Activated naive CD8-positive, alpha-beta T cell treated with anti-CD3 and anti-CD28 coated beads, Interleukin-2, amount 10 ng/mL, durations not matched to agents 7 days and 5 days (primary cell): ENCODE measurements around the gene C6orf89. TPM values are rescaled to one million over a fixed set of nuclear protein-coding genes. Genes with fewer than 3 reads are reported as not detected.
"Not testable (repeated sequence)": the region's sequence is repeated elsewhere in the genome, so short reads cannot be mapped to it uniquely, and the experiment has no call there.

Experiments
- ATAC-seq: fragments of 150-1000 bp; cut with Tn5 transposase; one replicate; pipeline ENCODE4 v1.10.0; 2021; ENCODE audit warnings: low read depth, moderate library complexity
- POLR2A ChIA-PET: fragments of 350-600 bp; sonication (Branson Sonifier 250); formaldehyde crosslinking; loops from one replicate; lab custom pipeline; 2021; ENCODE audit warnings: antibody characterized with exemption; lab: Charles Lee
- DNase-seq: peaks from one replicate; pipeline ENCODE4 v3.0.0; 2021
- H3K27ac Mint-ChIP-seq: one replicate; pipeline ENCODE4 v1.8.0; 2022; ENCODE audit warnings: mild to moderate bottlenecking, mixed read lengths
- H3K27me3 Mint-ChIP-seq: one replicate; pipeline ENCODE4 v1.8.0; 2022; ENCODE audit warnings: mild to moderate bottlenecking, moderate library complexity, mixed read lengths
- H3K36me3 Mint-ChIP-seq: one replicate; pipeline ENCODE4 v1.8.0; 2021; ENCODE audit warnings: mild to moderate bottlenecking, mixed read lengths
- H3K4me1 Mint-ChIP-seq: one replicate; pipeline ENCODE4 v1.8.0; 2021; ENCODE audit warnings: mixed read lengths
- H3K4me3 Mint-ChIP-seq: one replicate; pipeline ENCODE4 v1.8.0; 2022; ENCODE audit warnings: mild to moderate bottlenecking, moderate library complexity, mixed read lengths
- H3K9me3 Mint-ChIP-seq: one replicate; pipeline ENCODE4 v1.8.0; 2021; ENCODE audit warnings: mixed read lengths
- total RNA-seq, 2 experiments: library from RNA; stranded (reverse); gene quantifications; one replicate each; pipeline ENCODE4 v1.2.3, GENCODE V29; 2021

Gene C6orf89
- total RNA-seq, 2 experiments from 2014 or later: 45.3 to 46.0 TPM

DNA sequence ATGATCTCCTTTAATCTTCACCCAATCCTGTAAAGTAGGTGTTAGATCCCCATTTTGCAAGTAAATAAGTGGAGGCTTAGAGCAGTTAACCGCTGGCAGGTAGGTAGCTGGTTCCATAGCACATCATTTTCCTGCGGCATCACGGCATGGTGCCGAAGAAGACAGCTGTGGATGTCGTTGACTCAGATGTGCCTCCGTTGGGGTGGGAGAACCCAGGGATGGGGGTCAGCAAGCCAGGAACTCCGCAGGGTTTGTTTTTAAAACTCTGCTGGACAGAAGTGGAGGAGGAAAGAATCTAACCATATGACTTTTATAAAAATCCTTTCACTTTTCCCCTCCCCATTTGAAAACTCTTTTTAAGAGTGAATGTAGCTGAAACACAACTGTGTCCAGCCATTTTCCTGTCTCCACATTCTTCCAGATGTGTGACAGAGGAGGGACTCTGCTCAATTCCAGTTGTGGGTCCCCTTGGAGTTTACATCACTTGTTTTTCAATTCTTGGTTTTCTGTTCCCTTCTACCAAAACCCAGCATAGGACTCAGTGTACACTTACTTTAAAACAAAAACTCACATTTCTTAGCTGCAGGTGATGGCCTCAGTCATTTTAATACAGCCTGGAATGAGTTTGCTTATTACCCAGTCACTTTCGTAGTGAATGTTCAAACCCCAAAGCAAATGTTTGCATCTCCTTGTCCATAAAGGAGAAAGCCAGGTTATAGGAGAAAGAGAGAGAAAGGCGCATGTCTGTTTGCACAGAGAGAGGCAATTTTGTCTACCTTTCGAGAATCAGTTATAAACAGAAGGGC lies 41.2 kb downstream of the C6orf89 start:
- Mint-ChIP-seq H3K4me3 (no peak overlapping the region), H3K4me1 (peaks cover 17% of the 10 kb centered on the region), H3K27ac (no peak overlapping the region), H3K27me3 (no peaks in the 10 kb centered on the region), H3K9me3 (no peaks in the 10 kb centered on the region), H3K36me3 (peaks cover 5% of the 10 kb centered on the region)
- ATAC-seq: no peak
- POLR2A ChIA-PET: interaction anchor here (0.8 kb wide), 1 partner anchor 13 kb away, joined by 3 read pairs; no protein-coding TSS in a partner anchor
- DNase-seq: no peak

DNA sequence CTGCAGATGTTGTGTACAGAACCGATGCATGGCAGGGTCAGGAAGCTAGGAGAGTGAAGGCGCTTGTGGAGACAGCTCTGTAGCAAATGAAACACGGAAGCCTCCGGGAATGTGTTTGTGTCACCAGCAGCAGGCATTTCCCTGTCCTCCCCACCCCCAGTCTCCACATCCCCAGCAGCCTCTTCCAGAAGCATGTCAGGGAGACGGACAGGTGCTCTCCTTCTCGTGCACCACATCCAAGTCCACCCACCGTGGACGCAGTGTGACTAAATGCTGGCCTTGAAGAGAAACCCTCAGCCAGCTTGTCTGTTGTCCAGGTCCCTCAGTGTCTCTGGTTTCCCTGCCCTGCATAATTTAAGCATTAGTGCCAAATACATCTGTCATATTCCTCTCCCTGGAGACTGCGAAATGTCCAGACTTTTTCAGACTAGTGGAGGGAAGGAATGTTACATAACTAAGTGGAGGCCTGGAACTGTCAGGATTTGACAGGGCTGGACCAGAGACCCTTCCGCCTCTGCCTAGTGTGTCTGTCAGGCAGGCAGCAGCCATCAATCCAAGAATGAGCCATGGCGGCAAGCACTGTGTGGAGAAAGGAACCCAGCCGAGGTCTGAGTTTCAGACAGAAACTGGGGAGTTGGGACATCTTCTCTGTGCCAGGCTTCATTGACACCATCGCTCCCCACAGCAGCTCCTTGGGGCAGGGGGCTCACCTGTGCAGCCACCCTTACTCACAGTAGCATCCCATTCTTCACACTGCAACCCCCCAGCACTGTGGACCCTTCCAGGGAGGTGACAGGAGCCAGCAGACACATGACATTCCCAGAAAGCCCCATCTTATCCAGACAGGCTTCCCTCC lies 42.2 kb downstream of the C6orf89 start:
- H3K36me3 Mint-ChIP-seq: peaks cover 6% of the 10 kb centered on the region
- DNase-seq (no peak), ATAC-seq (no peak)
- no peaks in the 10 kb centered on the region for H3K27me3 Mint-ChIP-seq
- no peak overlapping the region for H3K4me3 Mint-ChIP-seq
- POLR2A ChIA-PET: no interaction called here
- H3K4me1 Mint-ChIP-seq: peaks cover 17% of the 10 kb centered on the region
- no peak overlapping the region for H3K27ac Mint-ChIP-seq
- H3K9me3 Mint-ChIP-seq: no peaks in the 10 kb centered on the region

DNA sequence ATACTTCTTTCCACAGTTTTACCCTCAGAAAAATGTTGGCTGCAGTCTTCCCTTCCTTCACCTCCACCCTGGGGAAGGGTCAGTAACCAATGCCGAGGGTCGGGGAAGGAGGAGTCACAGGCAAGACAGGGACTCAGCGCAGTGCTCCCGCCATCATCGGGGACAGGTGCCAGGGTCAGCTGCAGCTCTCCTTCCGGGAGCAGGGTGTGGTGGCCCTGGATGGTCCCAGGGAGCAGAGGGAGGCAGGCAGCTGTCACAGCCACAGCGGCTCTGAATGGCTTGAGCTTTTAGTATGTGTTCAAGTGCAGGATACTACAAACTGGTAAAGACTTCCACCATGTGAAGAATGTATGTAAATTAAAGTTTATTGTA lies 42.8 kb downstream of the C6orf89 start:
- H3K36me3 Mint-ChIP-seq: peaks cover 6% of the 10 kb centered on the region
- no peak overlapping the region for H3K4me3 Mint-ChIP-seq
- no peaks in the 10 kb centered on the region for H3K9me3 Mint-ChIP-seq
- DNase-seq (no peak), ATAC-seq (no peak)
- POLR2A ChIA-PET: no interaction called here
- no peaks in the 10 kb centered on the region for H3K27me3 Mint-ChIP-seq
- peaks cover 17% of the 10 kb centered on the region for H3K4me1 Mint-ChIP-seq
- H3K27ac Mint-ChIP-seq: no peak overlapping the region

DNA sequence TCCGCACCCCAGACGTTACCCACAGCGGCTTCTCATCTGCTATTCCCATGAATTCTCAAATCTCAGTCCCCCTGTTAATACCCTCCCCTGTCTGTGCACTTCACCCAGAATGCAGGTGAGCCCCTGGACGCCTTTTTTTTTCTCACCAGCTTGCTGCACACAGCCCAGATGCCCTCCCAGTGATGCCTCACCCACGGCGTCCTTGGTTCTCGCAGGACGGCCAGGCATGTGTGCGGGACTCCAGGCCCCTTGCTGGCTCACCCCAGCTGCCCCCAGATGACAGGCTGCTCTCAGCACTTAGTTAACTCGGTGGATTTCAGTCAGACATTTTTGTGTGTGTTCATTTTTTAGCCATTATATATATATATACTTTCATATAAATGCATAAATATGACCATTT lies 43.4 kb downstream of the C6orf89 start:
- Mint-ChIP-seq H3K36me3 (peaks cover 6% of the 10 kb centered on the region), H3K9me3 (no peaks in the 10 kb centered on the region), H3K27ac (no peak overlapping the region), H3K4me1 (peaks cover 17% of the 10 kb centered on the region), H3K4me3 (no peak overlapping the region), H3K27me3 (no peaks in the 10 kb centered on the region)
- DNase-seq (no peak), ATAC-seq (no peak)
- POLR2A ChIA-PET: no interaction called here

DNA sequence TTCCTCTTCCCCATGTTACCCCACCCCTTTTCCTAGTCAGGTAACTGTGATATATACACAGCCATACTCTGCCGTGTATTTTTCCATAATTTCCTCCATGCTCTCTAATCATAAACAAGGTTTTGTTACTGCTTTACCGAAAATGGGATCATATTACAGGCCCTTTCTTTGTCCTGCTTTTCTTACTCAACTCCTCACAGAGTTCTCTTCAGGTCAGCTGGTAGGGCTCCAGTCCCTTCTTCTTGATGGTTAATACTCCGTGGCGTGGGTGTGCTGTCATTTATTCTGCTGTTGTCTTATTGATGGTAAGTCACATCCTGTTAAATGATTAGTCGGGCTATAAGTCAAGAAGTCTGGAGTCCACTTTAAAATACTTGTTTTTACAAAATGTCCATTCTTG lies 43.9 kb downstream of the C6orf89 start:
- DNase-seq (no peak), ATAC-seq (no peak)
- no peak overlapping the region for H3K27ac Mint-ChIP-seq
- H3K27me3 Mint-ChIP-seq: no peaks in the 10 kb centered on the region
- H3K36me3 Mint-ChIP-seq: peaks cover 6% of the 10 kb centered on the region
- H3K4me3 Mint-ChIP-seq: no peak overlapping the region
- peaks cover 13% of the 10 kb centered on the region for H3K4me1 Mint-ChIP-seq
- H3K9me3 Mint-ChIP-seq: no peaks in the 10 kb centered on the region
- POLR2A ChIA-PET: no interaction called here

DNA sequence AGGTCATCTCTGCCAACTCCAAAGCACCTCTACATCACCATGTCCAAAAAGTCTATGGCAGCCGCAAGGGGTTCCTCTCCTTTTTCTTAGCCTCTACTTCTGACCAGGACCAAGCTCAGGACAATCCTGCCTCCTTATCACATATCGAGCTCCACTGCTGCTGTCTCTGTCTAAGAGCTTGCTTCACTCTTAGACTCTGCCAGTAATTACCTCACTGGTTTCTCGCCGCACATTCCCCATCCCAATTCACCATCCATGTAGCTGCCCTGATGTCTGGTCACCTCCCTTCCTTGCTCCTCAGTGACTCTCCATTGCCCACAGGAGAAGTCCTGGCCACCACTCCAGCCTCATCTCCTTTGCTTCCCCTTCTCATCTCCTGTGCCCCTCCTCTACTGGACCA lies 44.7 kb downstream of the C6orf89 start:
- Mint-ChIP-seq H3K4me3 (no peak overlapping the region), H3K4me1 (peaks cover 9% of the 10 kb centered on the region), H3K27me3 (peaks cover 4% of the 10 kb centered on the region), H3K9me3 (no peaks in the 10 kb centered on the region), H3K36me3 (peaks cover 3% of the 10 kb centered on the region), H3K27ac (no peak overlapping the region)
- ATAC-seq (no peak), DNase-seq (no peak)
- POLR2A ChIA-PET: no interaction called here

DNA sequence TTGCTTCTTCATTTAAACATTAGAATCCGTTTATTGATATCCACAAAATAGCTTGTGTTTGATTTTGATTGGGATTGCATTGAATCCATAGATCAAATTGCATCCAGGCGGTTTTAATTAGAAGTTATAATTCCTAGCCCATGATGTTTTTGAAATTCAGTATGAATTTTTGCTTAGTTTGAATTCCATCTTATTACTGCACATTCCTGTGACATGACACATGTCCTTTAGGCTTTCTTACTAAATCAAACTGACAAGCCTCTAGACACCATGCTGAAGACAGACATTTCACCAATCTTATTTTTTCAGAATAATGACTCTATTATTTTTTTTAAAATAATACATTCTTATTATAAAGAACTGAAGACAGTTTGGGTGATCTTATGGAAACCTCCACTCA lies 47.4 kb downstream of the C6orf89 start:
- H3K4me1 Mint-ChIP-seq: peaks cover 5% of the 10 kb centered on the region
- no peak overlapping the region for H3K4me3 Mint-ChIP-seq
- no peak for ATAC-seq
- POLR2A ChIA-PET: no interaction called here
- no peaks in the 10 kb centered on the region for H3K9me3 Mint-ChIP-seq
- no peak for DNase-seq
- no peak overlapping the region for H3K27ac Mint-ChIP-seq
- peaks cover 1% of the 10 kb centered on the region for H3K36me3 Mint-ChIP-seq
- peaks cover 13% of the 10 kb centered on the region for H3K27me3 Mint-ChIP-seq

DNA sequence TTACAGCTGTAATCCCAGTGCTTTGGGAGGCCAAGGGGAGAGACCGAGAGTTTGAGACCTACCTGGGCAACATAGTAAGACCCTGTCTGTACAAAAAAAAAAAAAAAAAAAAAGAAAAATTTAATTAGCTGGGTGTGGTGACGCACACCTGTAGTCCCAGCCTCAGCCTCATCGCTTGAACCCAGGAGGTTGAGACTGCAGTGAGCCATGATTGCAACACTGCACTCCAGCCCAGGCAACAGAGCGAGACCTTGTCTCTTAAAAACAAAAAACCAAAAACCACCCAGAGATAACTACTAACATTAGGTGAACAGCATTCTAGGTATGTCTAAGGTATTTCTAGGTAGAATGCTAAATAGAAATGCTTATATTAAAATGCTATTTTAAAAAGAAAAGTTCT lies 47.8 kb downstream of the C6orf89 start:
- POLR2A ChIA-PET: no interaction called here
- peaks cover 1% of the 10 kb centered on the region for H3K36me3 Mint-ChIP-seq
- no peak overlapping the region for H3K27ac Mint-ChIP-seq
- peaks cover 5% of the 10 kb centered on the region for H3K4me1 Mint-ChIP-seq
- H3K9me3 Mint-ChIP-seq: no peaks in the 10 kb centered on the region
- no peak overlapping the region for H3K4me3 Mint-ChIP-seq
- H3K27me3 Mint-ChIP-seq: peaks cover 13% of the 10 kb centered on the region
- DNase-seq (no peak), ATAC-seq (no peak)

DNA sequence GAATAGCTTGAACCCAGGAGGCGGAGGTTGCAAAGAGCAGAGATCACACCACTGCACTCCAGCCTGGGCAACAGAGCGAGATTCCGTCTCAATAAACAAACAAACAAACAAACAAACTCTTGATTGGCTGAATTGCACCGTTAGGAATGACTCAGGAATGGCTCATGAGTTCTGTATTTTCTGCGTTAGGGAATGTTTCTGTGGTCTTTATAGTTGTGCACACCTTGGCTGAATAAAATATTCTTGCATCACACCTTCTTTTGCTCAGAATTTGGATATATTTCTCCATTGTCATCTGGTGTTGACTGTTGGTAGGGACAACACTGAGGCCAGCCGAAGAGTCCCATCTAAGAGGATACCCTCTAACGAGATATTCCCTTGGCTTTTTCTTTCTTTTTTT lies 49.1 kb downstream of the C6orf89 start:
- peaks cover 14% of the 10 kb centered on the region for H3K27me3 Mint-ChIP-seq
- ATAC-seq (no peak), DNase-seq (no peak)
- peaks cover 5% of the 10 kb centered on the region for H3K4me1 Mint-ChIP-seq
- no peaks in the 10 kb centered on the region for H3K9me3 Mint-ChIP-seq
- H3K36me3 Mint-ChIP-seq: peaks cover 1% of the 10 kb centered on the region
- no peak overlapping the region for H3K4me3 Mint-ChIP-seq
- H3K27ac Mint-ChIP-seq: no peak overlapping the region
- POLR2A ChIA-PET: no interaction called here

DNA sequence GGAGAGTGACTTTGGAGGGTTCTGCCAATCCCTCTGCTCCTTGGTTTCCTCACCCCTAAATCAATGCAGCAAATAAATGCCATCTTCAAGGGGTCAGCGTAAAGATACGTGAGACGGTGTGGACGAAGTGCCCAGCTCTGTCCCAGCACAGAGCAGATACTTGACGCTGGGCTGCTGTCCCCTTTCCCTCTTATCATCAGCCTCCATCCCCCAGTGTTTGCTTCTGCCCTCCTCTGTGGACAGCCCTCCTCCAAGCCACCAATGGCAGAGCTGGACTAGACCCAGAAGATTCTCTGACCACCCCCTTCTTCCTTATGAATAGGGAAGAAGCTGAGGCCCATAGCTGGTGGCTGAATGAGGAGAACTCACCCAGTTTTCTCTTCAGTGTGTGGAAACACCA lies 51.1 kb downstream of the C6orf89 start:
- peaks cover 1% of the 10 kb centered on the region for H3K36me3 Mint-ChIP-seq
- H3K27me3 Mint-ChIP-seq: peaks cover 18% of the 10 kb centered on the region
- DNase-seq (no peak), ATAC-seq (no peak)
- no peaks in the 10 kb centered on the region for H3K9me3 Mint-ChIP-seq
- no peak overlapping the region for H3K27ac Mint-ChIP-seq
- peaks cover 5% of the 10 kb centered on the region for H3K4me1 Mint-ChIP-seq
- POLR2A ChIA-PET: interaction anchor here (0.8 to 1.2 kb wide), 3 partner anchors 13 to 174 kb away, joined by 3 to 4 read pairs (median 3); no protein-coding TSS in a partner anchor
- no peak overlapping the region for H3K4me3 Mint-ChIP-seq

DNA sequence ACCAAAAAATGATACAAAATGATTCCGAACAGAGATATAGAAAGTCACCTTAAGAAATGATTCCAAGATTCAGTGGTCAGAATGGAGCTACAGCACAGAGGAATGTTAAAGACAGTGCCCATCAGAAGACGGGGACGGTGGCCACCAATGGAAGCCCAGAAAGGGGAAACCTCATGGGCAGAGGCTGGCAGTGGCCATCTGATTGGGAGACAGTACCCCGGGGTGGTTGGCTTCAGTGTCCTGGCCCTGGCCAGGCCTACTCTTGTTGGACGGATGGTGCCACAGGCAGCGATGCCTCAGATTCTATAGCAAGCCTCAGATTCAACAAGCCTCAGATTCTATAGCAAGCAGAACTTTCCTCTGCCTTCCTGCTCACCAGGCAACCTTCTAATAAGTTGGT lies 52.1 kb downstream of the C6orf89 start:
- POLR2A ChIA-PET: interaction anchor here (1.2 kb wide), 1 partner anchor 25 kb away, joined by 4 read pairs; no protein-coding TSS in a partner anchor
- ATAC-seq: no peak
- no peak overlapping the region for H3K27ac Mint-ChIP-seq

DNA sequence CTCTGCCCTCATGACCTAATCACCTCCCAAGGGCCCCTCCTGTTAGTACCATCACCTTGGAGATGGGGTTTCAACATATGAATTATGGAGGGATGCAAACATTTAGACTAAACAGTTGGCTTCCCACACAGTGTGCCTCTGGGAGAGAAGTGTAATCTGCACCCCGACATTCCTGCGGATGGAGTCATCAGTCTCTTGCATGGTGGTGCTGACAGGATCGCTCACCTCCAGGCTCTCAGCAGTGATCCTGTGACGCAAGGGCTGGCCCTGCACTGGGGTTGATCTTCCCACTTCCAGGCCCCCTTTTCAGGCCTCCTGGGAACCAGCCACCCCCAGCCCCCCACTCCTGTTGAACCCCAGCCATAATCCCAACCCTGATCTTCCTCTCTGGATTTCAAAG lies 52.8 kb downstream of the C6orf89 start:
- Mint-ChIP-seq H3K36me3 (no peaks in the 10 kb centered on the region), H3K4me1 (peaks cover 7% of the 10 kb centered on the region), H3K27ac (no peak overlapping the region)

More for the DNA sequence above, 52.1 kb downstream of the C6orf89 start:
- DNase-seq: no peak
- Mint-ChIP-seq H3K9me3 (no peaks in the 10 kb centered on the region), H3K27me3 (peaks cover 20% of the 10 kb centered on the region), H3K4me3 (no peak overlapping the region), H3K36me3 (peaks cover under 1% of the 10 kb centered on the region), H3K4me1 (peaks cover 7% of the 10 kb centered on the region)

DNA sequence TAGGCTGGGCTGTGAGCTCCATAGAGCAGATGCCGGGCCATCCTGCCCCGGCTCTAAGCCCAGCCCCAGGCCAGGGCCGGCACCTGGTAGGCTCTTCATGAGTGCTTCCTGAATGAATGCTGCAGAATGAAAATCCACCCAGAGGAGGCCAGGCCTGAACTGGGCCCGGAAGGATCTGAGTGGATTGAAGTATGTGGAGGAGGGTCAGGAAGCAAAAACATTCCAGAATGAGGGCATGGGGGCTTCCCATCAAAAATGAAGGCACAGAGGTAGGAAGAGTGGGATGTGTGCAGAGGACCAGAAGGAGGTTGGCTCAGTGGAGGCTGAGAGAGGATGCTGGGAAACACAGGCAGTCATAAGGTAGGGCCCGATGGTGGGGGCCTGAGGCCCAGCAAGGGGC lies 53.3 kb downstream of the C6orf89 start:
- ATAC-seq, POLR2A ChIA-PET, H3K4me3 Mint-ChIP-seq, H3K27ac Mint-ChIP-seq, H3K36me3 Mint-ChIP-seq, DNase-seq, H3K9me3 Mint-ChIP-seq, H3K4me1 Mint-ChIP-seq: not testable (repeated sequence)
- H3K27me3 Mint-ChIP-seq: peaks cover 29% of the 10 kb centered on the region

More for the DNA sequence above, 52.8 kb downstream of the C6orf89 start:
- Mint-ChIP-seq H3K4me3 (no peak overlapping the region), H3K27me3 (peaks cover 25% of the 10 kb centered on the region), H3K9me3 (no peaks in the 10 kb centered on the region)
- ATAC-seq (no peak), DNase-seq (no peak)
- POLR2A ChIA-PET: no interaction called here
